ENCODE measurements around the gene EFEMP2.
A peak's percentile ranks its signal among the peaks of the same experiment; 100 is the strongest.

Gene EFEMP2

DNA sequence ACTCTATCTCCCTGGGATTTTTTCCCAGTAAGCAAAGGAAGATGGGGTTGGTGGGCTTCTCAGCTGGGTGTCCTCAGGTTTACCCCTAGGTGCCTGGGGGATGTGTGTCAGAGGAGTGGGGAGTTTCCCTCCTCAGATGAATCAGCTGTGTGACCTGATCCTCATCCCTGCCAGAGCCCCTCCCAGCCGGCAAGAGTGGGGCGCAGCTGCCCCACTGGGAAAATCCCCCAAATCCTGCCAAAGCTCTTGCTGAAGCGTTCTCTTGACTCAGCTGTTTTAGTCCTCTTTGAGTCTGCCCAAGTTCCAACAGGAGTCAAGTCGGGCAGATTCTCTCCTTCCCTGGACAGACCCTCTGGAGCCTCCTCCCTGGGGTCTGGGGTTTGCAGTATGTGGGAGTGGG lies 40.2 kb upstream of the EFEMP2 start:
- H3K36me3 Mint-ChIP-seq, result peaks cover 4% of the 10 kb centered on the region
- H3K27ac Mint-ChIP-seq, result no peak overlapping the region
- no peak overlapping the region for H3K4me3 Mint-ChIP-seq
- DNase-seq (ENCODE audit: low spot score in 2 of 2) (no peak), ATAC-seq (ENCODE audit: low read depth) (no peak)
- H3K4me1 Mint-ChIP-seq, result peaks cover 25% of the 10 kb centered on the region
- H3K27me3 Mint-ChIP-seq, result peaks cover 12% of the 10 kb centered on the region
- no peaks in the 10 kb centered on the region for H3K9me3 Mint-ChIP-seq

DNA sequence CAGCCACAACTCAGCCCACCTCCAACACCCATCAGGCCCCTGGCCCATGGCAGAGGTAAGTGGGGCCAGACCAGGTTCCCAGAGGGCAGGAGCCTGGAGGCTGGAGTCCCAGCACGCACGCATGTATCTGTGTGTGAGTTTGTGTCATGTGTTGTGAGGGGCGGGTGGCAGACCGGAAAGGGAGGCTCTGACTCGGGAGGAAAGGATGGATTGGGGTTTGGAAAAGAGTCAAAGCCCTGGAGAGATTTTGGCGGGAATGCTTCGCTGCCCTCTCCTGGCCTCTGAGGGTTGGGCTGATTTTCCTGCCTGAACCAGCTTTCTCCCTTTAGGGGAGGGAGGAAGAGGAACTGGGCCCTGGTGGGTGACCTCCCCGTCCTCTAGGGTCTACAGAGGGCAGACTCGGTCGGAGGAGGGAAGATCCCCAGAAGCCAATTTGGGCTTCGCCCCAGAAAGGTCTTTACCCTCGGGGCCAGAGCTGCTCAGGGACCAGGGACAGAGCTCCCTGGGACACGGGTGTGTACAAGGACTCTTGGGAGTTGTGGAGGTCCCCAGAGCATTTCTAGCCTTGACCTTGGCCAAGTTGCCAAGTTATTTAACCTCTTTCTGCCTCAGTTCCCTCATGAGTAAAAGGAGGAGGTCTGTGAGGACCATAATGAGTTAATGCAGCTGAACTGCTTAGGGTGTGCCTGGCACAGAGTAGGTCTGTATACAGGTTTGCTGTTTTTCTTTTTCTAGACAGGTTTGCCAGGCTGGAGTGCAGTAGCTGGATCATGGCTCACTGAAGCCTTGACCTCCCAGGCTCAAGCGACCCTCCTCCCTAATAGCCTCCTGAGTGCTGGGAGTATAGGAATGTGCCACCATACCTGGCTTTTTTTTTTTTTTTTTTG lies 39.3 kb upstream of the EFEMP2 start:
- ATAC-seq (ENCODE audit: low read depth) (no peak), DNase-seq (ENCODE audit: low spot score in 2 of 2) (no peak)
- Mint-ChIP-seq H3K4me3 (no peak overlapping the region), H3K4me1 (peaks cover 22% of the 10 kb centered on the region), H3K9me3 (no peaks in the 10 kb centered on the region), H3K36me3 (peaks cover 1% of the 10 kb centered on the region), H3K27ac (no peak overlapping the region), H3K27me3 (peaks cover 13% of the 10 kb centered on the region)

DNA sequence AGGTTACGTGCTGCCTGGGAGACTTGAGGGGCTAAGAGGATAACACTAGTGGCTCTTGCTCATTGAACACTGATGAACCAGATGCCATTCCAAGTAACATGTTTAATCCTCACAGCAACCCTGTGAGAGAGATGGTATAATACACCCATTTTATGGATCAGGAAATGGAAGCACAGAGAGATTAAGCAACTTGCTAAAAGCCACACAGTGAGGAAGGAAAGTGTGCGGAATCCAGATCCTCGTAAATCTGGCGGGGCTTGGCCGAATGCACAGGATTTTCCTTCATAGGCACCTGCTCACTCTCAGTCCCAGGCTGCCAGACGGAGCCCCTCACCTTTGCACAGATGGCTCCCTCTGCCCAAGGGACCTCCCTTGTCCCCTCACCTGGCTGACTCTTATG lies 35.3 kb upstream of the EFEMP2 start:
- Mint-ChIP-seq H3K9me3 (no peaks in the 10 kb centered on the region), H3K4me1 (peaks cover 5% of the 10 kb centered on the region), H3K4me3 (no peak overlapping the region), H3K27ac (no peak overlapping the region), H3K36me3 (no peaks in the 10 kb centered on the region), H3K27me3 (peaks cover 20% of the 10 kb centered on the region)
- DNase-seq (ENCODE audit: low spot score in 2 of 2) (no peak), ATAC-seq (ENCODE audit: low read depth) (no peak)

DNA sequence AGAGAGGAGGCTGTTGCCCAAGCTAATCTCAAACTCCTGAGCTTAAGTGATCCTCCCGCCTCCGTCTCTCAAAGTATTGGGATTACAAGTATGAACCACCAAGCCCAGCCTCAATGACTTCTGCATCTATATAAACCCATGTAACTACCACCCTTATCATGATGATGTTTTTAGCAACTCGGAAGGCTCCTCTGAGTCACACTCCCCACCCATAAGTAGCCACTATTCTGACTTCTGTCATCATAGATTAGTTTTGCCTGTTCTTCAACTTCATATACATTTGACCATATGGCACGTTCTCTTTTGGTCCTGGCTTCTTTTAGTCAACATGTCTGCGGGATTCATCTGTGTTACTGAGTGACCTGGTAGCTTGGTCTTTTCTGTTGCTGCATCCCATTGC lies 34.0 kb upstream of the EFEMP2 start:
- H3K27me3 Mint-ChIP-seq, result peaks cover 21% of the 10 kb centered on the region
- no peak overlapping the region for H3K27ac Mint-ChIP-seq
- no peak for DNase-seq (ENCODE audit: low spot score in 2 of 2)
- no peak for ATAC-seq (ENCODE audit: low read depth)
- no peaks in the 10 kb centered on the region for H3K9me3 Mint-ChIP-seq
- H3K4me3 Mint-ChIP-seq, result no peak overlapping the region
- peaks cover 4% of the 10 kb centered on the region for H3K4me1 Mint-ChIP-seq
- H3K36me3 Mint-ChIP-seq, result no peaks in the 10 kb centered on the region

DNA sequence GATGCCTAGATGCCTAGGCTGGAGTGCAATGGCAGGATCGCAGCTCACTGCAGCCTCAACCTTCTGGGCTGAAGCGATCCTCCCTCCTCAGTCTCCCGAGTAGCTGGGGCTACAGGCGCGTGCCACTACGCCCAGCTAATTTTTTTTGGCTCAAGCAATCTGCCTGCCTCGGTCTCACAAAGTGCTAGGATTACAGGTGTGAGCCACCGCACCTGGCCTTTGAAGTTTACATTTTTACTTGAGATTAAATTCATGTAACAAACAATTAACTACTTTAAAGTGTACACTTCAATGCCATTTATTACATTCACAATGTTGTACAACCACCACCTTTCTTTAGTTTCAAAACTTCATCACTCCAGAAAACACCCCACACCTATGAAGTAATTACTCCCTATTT lies 31.1 kb upstream of the EFEMP2 start:
- ATAC-seq (ENCODE audit: low read depth) (no peak), DNase-seq (ENCODE audit: low spot score in 2 of 2) (no peak)
- Mint-ChIP-seq H3K9me3 (no peaks in the 10 kb centered on the region), H3K27ac (no peak overlapping the region), H3K4me1 (peaks cover 2% of the 10 kb centered on the region), H3K36me3 (no peaks in the 10 kb centered on the region), H3K27me3 (peaks cover 14% of the 10 kb centered on the region), H3K4me3 (no peak overlapping the region)

DNA sequence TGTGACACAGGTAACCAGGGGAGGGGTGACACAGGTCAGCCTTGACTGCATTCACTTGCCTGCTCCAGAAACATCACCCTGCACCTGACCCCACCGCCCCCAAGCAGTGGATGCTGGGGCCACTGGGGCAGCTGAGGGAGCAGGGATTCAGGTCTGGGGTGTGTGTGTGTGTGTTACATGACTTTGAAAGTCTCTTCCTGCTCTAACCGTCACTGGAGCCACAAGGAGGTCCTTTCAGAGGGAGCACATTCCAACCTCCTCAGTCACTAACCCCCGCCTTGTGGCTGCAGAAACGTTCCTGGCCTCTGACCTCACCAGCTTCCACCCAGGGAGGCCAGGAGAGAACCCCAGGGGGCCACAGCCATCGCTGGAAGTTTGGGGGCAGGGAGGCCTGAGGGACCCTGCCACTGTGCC lies 30.5 kb upstream of the EFEMP2 start:
- Mint-ChIP-seq H3K4me1 (peaks cover 2% of the 10 kb centered on the region), H3K36me3 (no peaks in the 10 kb centered on the region), H3K4me3 (no peak overlapping the region), H3K9me3 (no peaks in the 10 kb centered on the region), H3K27ac (no peak overlapping the region), H3K27me3 (peaks cover 12% of the 10 kb centered on the region)
- DNase-seq (ENCODE audit: low spot score in 2 of 2) (no peak), ATAC-seq (ENCODE audit: low read depth) (no peak)

DNA sequence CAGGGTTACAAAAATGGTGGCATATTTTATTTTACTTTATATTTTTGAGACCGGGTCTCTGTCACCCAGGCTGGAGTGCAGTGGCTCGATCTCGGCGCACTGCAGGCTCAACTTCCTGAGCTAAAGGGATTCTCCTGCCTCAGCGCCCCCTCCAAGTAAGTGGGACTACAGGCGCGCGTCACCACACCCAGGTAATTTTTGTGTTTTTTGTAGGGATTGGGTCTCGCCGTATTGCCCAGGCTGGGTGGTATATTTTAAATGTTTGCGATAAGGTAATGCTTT lies 28.2 kb upstream of the EFEMP2 start:
- H3K4me1 Mint-ChIP-seq, result peaks cover 4% of the 10 kb centered on the region
- ATAC-seq (ENCODE audit: low read depth), result no peak
- peaks cover 6% of the 10 kb centered on the region for H3K27me3 Mint-ChIP-seq
- no peaks in the 10 kb centered on the region for H3K36me3 Mint-ChIP-seq
- H3K4me3 Mint-ChIP-seq, result no peak overlapping the region
- no peak for DNase-seq (ENCODE audit: low spot score in 2 of 2)
- H3K9me3 Mint-ChIP-seq, result no peaks in the 10 kb centered on the region
- H3K27ac Mint-ChIP-seq, result peak overlapping the region; percentile 60

DNA sequence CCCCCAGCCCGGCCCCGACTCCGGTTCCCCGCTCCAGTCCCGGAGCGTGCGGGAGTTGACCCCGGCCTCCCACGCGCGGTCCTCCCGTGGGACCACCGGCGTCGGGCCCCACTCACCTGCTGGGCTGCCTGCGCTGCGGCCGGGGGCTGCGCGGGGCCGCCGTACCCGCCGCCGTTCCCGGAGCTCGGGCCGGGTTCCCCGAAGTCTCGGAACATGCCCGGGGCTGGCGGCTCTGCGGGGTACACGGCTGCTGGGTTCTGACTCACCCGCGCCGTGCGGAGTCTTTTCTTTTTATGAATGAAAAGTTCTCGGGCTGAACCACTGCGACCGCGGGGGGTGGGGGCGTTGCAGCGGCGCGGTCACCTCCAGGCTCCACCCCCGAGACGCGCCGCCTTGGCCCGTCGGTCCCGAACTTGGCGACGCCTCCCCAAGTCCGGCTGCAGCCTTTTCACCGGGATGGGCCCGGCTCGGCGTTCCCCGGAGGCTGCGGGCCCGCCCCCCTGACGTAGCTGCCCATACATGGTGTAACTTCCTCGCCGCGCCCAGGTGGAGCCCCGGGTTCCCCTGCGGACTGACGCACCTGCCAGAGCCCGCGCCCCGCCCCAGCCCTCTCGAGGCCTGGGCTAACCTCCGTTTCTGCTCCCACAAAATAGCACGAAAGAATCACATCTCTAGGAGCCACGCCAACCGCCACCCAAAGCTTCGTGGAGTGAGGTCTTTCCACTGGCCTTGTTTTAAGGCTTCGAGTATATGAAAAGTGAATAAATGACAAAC lies 27.7 kb upstream of the EFEMP2 start, which contains the start of gene FOSL1:
Gene FOSL1, minus strand, starts transcription at position 264 of the 774 bp plus-strand sequence. Its CDS starts 49 bp downstream, at position 215.
- Mint-ChIP-seq H3K36me3 (no peaks in the 10 kb centered on the region), H3K27ac (peak within 1 kb of the TSS; percentile 60), H3K9me3 (no peaks in the 10 kb centered on the region), H3K4me1 (peaks cover 4% of the 10 kb centered on the region), H3K4me3 (peak within 1 kb of the TSS; percentile 70), H3K27me3 (peaks cover 6% of the 10 kb centered on the region)
- ATAC-seq (ENCODE audit: low read depth) (peak; percentile 97), DNase-seq (ENCODE audit: low spot score in 2 of 2) (peak; percentile 81 to 90)

DNA sequence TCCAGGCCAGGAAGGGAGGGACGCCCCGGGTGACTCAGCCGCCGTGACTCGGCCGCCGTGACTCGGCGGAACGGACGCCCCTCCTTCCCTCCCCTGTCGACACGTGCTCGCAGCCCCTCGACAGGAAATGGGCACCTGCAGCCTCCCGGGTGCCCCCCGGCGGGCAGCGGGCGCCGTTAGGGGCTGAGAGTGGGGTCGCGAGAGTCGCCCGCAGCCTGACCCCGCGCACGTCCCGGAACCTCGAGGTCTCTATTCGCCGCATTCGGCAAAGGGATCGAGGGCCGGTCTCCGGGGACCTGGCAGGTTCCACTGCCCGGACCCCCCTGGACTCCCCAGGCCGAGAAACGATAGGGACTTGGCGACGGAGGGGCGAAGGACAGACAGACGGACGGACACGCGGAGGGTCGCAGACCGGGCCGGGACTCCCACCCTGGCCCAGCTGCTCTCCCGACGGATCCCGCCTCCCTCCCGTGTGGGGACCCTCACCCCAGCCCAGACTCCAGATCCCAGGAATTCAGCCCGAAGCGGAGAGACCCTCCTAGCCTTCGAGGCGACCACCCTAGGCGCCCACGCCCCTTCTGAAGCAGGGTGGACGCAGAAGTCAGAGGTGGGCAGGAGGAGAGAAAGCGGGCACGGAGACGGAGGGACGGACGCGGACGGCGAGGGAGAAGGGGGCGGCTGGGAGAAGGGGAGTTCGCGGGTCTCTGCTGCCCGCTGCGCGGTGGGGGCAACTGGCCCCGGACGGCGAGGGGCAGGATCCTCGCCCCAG lies 26.9 kb upstream of the EFEMP2 start:
- DNase-seq (ENCODE audit: low spot score in 2 of 2) (no peak), ATAC-seq (ENCODE audit: low read depth) (no peak)
- Mint-ChIP-seq H3K27ac (peak overlapping the region; percentile 60), H3K27me3 (peaks cover 6% of the 10 kb centered on the region), H3K36me3 (no peaks in the 10 kb centered on the region), H3K4me1 (peaks cover 4% of the 10 kb centered on the region), H3K4me3 (peak overlapping the region; percentile 70), H3K9me3 (no peaks in the 10 kb centered on the region)

DNA sequence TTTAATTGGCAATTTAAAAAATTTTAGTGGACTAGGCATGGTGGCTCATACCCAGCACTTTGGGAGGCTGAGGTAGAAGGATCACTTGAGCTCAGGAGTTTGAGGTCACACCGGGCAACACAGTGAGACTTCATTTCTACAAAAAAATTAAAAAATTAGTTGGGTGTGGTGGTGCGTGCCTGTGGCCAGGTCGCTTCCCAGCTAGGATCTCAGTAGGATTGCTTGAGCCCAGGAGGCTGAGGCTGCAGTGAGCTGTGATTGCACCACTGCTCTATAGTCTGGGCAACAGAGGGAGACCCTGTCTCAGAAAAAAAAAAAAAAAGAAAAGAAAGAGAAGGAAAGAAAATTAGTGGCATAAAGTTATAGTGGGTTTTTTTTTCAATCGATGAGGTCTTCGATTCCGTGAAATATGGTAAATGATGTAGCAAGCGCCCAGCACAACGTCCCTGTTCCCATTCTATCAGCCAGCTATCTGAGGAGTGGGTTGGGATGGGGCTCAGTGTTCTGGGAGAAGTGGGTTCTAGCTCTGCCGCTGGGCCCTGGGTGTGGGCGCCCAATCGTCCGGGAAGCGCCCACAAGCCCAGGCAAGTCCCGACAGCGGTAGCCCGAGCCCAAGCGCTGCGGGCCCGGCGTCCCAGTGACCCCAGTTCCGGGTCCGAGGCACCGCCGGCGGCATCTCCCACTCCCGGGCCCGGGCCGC lies 26.2 kb upstream of the EFEMP2 start:
- Mint-ChIP-seq H3K9me3 (no peaks in the 10 kb centered on the region), H3K27ac (no peak overlapping the region), H3K27me3 (peaks cover 5% of the 10 kb centered on the region), H3K4me3 (peak overlapping the region; percentile 81), H3K4me1 (peaks cover 9% of the 10 kb centered on the region), H3K36me3 (no peaks in the 10 kb centered on the region)
- DNase-seq (ENCODE audit: low spot score in 2 of 2) (no peak), ATAC-seq (ENCODE audit: low read depth) (no peak)

DNA sequence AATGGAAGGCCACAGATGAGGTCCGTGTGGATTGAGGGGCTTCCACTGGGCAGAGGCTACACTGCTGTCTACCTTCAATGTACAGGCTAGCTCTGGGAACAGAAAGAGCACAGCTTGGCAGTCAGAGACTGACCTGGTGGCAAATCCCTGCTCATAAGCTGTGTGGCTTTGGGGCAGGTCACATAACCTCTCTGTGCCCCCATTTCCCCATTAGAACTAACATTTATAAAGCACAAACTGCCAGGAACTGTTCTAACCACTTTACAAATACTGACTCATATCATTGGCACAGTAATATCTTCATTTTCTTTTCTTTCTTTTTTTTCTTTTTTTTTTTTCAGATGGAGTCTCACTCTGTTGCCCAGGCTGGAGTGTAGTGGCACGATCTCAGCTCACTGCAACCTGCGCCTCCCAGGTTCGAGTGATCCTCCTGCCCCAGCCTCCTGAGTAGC lies 24.4 kb upstream of the EFEMP2 start:
- no peak for ATAC-seq (ENCODE audit: low read depth)
- H3K4me3 Mint-ChIP-seq, result no peak overlapping the region
- H3K9me3 Mint-ChIP-seq, result no peaks in the 10 kb centered on the region
- peaks cover 21% of the 10 kb centered on the region for H3K4me1 Mint-ChIP-seq
- DNase-seq (ENCODE audit: low spot score in 2 of 2), result no peak
- peaks cover 2% of the 10 kb centered on the region for H3K27me3 Mint-ChIP-seq
- no peaks in the 10 kb centered on the region for H3K36me3 Mint-ChIP-seq
- no peak overlapping the region for H3K27ac Mint-ChIP-seq

DNA sequence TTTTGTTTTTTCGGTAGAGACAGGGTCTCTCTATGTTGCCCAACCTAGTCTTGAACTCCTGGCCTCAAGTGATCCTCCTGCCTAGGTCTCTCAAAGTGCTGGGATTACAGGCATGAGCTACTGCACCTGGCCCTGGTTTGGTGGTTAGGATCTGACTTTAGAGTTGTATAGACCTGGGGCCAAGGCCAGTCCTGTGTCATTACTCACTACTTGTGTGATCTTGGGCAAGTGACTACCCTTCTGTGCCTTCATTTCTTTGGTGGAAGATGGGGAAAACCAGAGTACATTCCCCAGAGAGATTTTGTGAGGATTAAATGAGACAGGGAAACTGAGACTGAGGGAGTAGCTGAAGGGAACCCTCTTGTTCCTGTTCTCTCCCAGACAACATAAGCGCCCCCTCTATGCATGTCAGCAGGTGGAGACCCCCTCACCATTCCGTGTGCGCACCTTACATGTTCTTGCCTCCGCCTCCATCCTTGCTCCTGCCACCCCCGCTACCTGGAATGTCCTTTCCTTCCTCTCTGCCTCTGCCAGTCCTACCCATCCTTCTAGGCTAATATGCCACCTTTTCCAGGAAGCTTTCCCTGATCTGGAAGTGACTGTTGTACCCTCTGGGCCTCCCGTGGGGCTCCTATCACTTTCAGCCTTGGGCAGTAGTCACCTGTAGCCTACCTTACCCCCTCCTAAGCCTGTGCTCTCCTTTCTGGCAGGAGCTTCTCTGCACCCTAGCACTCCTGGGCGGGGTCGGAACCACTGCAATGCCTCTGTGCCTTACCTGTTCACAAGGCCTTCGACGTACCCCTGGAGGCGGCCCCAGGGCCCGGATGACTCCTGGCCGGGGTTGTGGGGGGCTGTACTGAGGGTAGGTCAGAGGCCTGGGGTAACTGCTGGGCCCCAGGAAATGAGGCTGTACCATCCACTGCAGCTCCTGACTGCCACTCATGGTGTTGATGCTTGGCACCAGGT lies 23.7 kb upstream of the EFEMP2 start:
- Mint-ChIP-seq H3K4me1 (peaks cover 23% of the 10 kb centered on the region), H3K9me3 (no peaks in the 10 kb centered on the region), H3K36me3 (no peaks in the 10 kb centered on the region), H3K4me3 (no peak overlapping the region), H3K27me3 (peaks cover 1% of the 10 kb centered on the region), H3K27ac (peak overlapping the region; percentile 35)
- DNase-seq (ENCODE audit: low spot score in 2 of 2) (no peak), ATAC-seq (ENCODE audit: low read depth) (no peak)

All from memory B cell (primary cell).